HG03108 (cell line): ENCODE measurements around the gene GM2A.
"Not testable (repeated sequence)": the region's sequence is repeated elsewhere in the genome, so short reads cannot be mapped to it uniquely, and the experiment has no call there.

Experiments used
- ATAC-seq: cut with Tn5 transposase; IDR thresholded peaks from one replicate; pipeline ENCODE4 v1.9.1; 2021; ENCODE audit warnings: moderate library complexity; ENCODE audit not compliant: unreplicated experiment

Gene GM2A

GRCh38 chr5:151284392-151284967, 31.5 kb downstream of the GM2A start:
- ATAC-seq = no peak

- ATAC-seq = no peak
These were observed 32.7 kb downstream of the GM2A start for GRCh38 chr5:151285683-151286082.

- ATAC-seq = no peak
These were observed 33.3 kb downstream of the GM2A start for GRCh38 chr5:151286246-151286645.

GRCh38 chr5:151288180-151288579, 35.2 kb downstream of the GM2A start:
- peak; percentile 54 for ATAC-seq

GRCh38 chr5:151293624-151294023, 40.6 kb downstream of the GM2A start:
- no peak for ATAC-seq

- no peak for ATAC-seq
These were observed 42.2 kb downstream of the GM2A start for GRCh38 chr5:151295138-151295537.

- no peak for ATAC-seq
These were observed 42.9 kb downstream of the GM2A start for GRCh38 chr5:151295791-151296477.

GRCh38 chr5:151296478-151296830, 43.5 kb downstream of the GM2A start:
- no peak for ATAC-seq

GRCh38 chr5:151296974-151297373, 44.0 kb downstream of the GM2A start:
- ATAC-seq = no peak

GRCh38 chr5:151298063-151298855, 45.3 kb downstream of the GM2A start:
- peak; percentile 82 for ATAC-seq

GRCh38 chr5:151303666-151304065, 50.7 kb downstream of the GM2A start, which contains the start of gene SLC36A3:
Gene SLC36A3, minus strand, starts transcription at chr5:151303766. Its CDS starts 412 bp downstream, at chr5:151303354.
- ATAC-seq = no peak

GRCh38 chr5:151309266-151309665, 56.3 kb downstream of the GM2A start:
- not testable (repeated sequence) for ATAC-seq

GRCh38 chr5:151309821-151310220, 56.8 kb downstream of the GM2A start:
- ATAC-seq = not testable (repeated sequence)

GRCh38 chr5:151310932-151311331, 57.9 kb downstream of the GM2A start:
- ATAC-seq = no peak

- ATAC-seq = no peak
These were observed 59.9 kb downstream of the GM2A start for GRCh38 chr5:151312756-151313324.

GRCh38 chr5:151313357-151313756, 60.4 kb downstream of the GM2A start:
- ATAC-seq = no peak

GRCh38 chr5:151315998-151316597, 63.1 kb downstream of the GM2A start:
- ATAC-seq = no peak

- ATAC-seq = no peak
These were observed 64.9 kb downstream of the GM2A start for GRCh38 chr5:151317871-151318270.

- peak; percentile 80 for ATAC-seq
These were observed 66.1 kb downstream of the GM2A start for GRCh38 chr5:151318850-151319732.
